ACC112 (cell line): Measurements from ENCODE around the gene SH3BGRL2.
A peak's percentile ranks its signal among the peaks of the same experiment; 100 is the strongest.

ENCODE experiments used
- H2AFZ ChIP-seq: fragments of 200-600 bp; sonication (generic); one replicate; pipeline ENCODE4 v1.6.0; 2017; ENCODE audit warnings: antibody characterized with exemption, low read length; ENCODE audit not compliant: unreplicated experiment
- H3K27ac ChIP-seq: fragments of 200-600 bp; sonication (generic); 2 replicates; pipeline ENCODE4 v1.5.1; 2014; ENCODE audit warnings: low read depth, mild to moderate bottlenecking, antibody characterized with exemption, low read length, moderate library complexity
- H3K27me3 ChIP-seq: fragments of 200-600 bp; sonication (generic); 2 replicates; pipeline ENCODE4 v1.6.1; 2014; ENCODE audit warnings: mild to moderate bottlenecking, antibody characterized with exemption, low read length, moderate library complexity, mixed read lengths; ENCODE audit not compliant: insufficient read depth
- H3K36me3 ChIP-seq: fragments of 200-600 bp; sonication (generic); 2 replicates; pipeline ENCODE4 v1.6.1; 2016; ENCODE audit warnings: mild to moderate bottlenecking, antibody characterized with exemption, low read length, moderate library complexity, mixed read lengths; ENCODE audit not compliant: insufficient read depth
- H3K4me1 ChIP-seq: fragments of 200-600 bp; sonication (generic); one replicate; pipeline ENCODE4 v1.6.1; 2016; ENCODE audit warnings: low read length, mixed read lengths; ENCODE audit not compliant: insufficient read depth, unreplicated experiment, control insufficient read depth
- H3K4me3 ChIP-seq: fragments of 200-600 bp; sonication (generic); 2 replicates; pipeline ENCODE4 v1.5.1; 2014; ENCODE audit warnings: mild to moderate bottlenecking, low read depth, low read length
- H3K79me2 ChIP-seq: fragments of 200-600 bp; sonication (generic); one replicate; pipeline ENCODE4 v1.6.0; 2016; ENCODE audit warnings: low read length; ENCODE audit not compliant: control insufficient read depth, unreplicated experiment, insufficient read depth

Gene SH3BGRL2

GRCh38 chr6:79712616-79713135 lies 81.5 kb downstream of the SH3BGRL2 start:
- no peak overlapping the region for H3K27ac ChIP-seq
- no peak overlapping the region for H2AFZ ChIP-seq
- H3K4me3 ChIP-seq, result no peak overlapping the region

DNA sequence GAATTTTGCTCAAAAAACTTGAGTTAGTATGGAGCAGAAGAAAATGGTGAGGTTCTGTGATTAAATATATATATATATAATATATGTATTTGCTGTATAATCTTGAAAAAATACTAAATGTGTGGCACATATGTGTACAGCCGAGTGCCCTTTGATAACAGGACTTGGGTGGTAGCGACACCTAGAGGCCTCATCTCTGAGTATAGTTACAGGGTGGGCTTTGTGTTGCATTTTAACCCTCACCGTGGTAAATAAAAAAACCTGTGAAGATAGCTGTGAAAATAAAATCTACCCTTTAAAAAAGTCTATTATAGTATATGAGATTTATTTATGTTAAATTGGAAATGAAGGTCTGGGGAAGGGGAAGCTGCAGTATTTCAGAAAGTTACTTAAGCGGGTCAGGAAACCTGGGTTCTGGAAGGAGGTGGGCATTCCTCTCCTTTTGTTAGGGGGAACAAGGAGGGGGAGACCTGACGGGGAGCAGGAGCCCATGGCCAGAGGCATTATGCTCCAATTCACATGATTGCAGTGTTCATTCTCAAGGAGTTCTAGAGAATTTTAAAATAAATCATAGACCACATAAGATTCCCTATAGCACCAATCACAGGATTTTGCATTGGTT lies 82.7 kb downstream of the SH3BGRL2 start:
- Histone ChIP-seq H3K36me3 (no peaks in the 10 kb centered on the region), H3K4me1 (no peaks in the 10 kb centered on the region), H2AFZ (no peak overlapping the region), H3K4me3 (no peak overlapping the region), H3K79me2 (no peaks in the 10 kb centered on the region), H3K27ac (no peak overlapping the region), H3K27me3 (no peaks in the 10 kb centered on the region; the same call in 1 of the 2 replicates)

More at GRCh38 chr6:79712616-79713135, 81.5 kb downstream of the SH3BGRL2 start:
- no peaks in the 10 kb centered on the region for H3K4me1 ChIP-seq
- H3K36me3 ChIP-seq, result no peaks in the 10 kb centered on the region
- H3K79me2 ChIP-seq, result no peaks in the 10 kb centered on the region
- no peaks in the 10 kb centered on the region; the same call in 1 of the 2 replicates for H3K27me3 ChIP-seq

- H3K27me3 ChIP-seq, result peaks cover under 1% of the 10 kb centered on the region; the same call in 1 of the 2 replicates
- no peaks in the 10 kb centered on the region for H3K79me2 ChIP-seq
- no peak overlapping the region for H2AFZ ChIP-seq
- H3K4me1 ChIP-seq, result peaks cover 9% of the 10 kb centered on the region
- H3K4me3 ChIP-seq, result no peak overlapping the region
- H3K27ac ChIP-seq, result no peak overlapping the region
- no peaks in the 10 kb centered on the region for H3K36me3 ChIP-seq
Measured at GRCh38 chr6:79717989-79718388, 86.9 kb downstream of the SH3BGRL2 start.

DNA sequence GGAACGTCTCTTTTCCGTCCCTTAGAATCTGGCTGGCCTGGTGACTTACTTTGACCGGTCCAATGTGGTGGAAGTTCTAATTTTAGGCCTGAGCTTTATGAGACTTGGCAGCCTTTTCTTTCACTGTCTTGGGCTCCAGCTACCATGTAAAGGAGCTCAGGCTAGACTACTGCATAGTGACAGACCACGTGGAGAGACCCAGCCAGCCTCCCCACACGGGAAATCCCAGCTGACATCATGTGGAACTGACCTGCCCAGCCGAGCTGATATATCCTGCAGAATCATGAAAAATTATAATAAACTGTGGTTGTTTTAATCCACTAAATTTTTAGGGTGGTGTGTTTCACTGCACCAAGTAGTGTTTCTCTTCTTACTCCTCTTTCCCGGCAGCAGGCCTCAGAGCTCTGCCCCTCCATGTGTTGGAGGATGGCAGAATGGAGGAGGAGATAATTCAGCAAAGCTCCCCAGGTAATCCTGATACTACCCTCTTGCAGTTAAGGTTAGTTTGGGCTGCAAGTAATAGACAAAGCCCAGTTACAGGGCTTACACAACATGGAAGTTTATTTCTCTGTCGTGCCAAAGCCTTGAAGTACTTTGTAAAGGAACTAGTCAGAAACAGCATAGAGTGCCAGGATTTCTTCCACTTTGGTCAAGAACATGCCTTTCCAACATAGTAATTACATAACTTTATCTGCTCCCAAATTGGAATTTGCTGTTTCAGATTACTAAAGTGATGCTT lies 87.5 kb downstream of the SH3BGRL2 start:
- Histone ChIP-seq H3K4me3 (no peak overlapping the region), H3K36me3 (no peaks in the 10 kb centered on the region), H2AFZ (no peak overlapping the region), H3K79me2 (no peaks in the 10 kb centered on the region), H3K27me3 (peaks cover 3% of the 10 kb centered on the region; the same call in 1 of the 2 replicates), H3K27ac (no peak overlapping the region), H3K4me1 (peaks cover 9% of the 10 kb centered on the region)

- peaks cover 10% of the 10 kb centered on the region for H3K27me3 ChIP-seq
- no peaks in the 10 kb centered on the region for H3K36me3 ChIP-seq
- no peaks in the 10 kb centered on the region for H3K79me2 ChIP-seq
- peak overlapping the region; percentile 45 for H2AFZ ChIP-seq
- peaks cover 9% of the 10 kb centered on the region for H3K4me1 ChIP-seq
- H3K4me3 ChIP-seq, result no peak overlapping the region
- no peak overlapping the region for H3K27ac ChIP-seq
Measured at GRCh38 chr6:79719248-79719960, 88.3 kb downstream of the SH3BGRL2 start.

DNA sequence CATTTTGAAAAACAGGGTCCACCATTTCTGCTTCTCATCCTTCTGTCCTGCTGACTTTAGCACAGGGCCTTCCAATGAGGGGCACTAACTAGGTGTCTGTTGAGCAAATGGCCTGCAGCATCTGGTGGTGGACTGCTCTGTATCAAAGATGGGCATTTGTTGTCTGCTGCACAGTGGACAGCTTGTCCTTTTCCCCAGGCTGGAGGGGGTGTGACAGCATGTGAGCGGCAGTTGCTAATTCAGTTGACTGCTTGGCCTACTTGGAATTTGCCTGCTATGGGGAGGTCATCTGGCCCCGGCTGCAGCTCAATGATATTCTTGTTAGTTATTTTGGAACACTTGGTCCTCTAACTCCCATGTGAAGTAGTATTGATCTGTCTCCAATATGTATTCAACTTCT lies 93.7 kb downstream of the SH3BGRL2 start:
- Histone ChIP-seq H3K27me3 (peaks cover 31% of the 10 kb centered on the region), H3K4me3 (no peak overlapping the region), H3K79me2 (no peaks in the 10 kb centered on the region), H3K36me3 (no peaks in the 10 kb centered on the region), H3K4me1 (peaks cover 3% of the 10 kb centered on the region), H3K27ac (no peak overlapping the region), H2AFZ (no peak overlapping the region)

DNA sequence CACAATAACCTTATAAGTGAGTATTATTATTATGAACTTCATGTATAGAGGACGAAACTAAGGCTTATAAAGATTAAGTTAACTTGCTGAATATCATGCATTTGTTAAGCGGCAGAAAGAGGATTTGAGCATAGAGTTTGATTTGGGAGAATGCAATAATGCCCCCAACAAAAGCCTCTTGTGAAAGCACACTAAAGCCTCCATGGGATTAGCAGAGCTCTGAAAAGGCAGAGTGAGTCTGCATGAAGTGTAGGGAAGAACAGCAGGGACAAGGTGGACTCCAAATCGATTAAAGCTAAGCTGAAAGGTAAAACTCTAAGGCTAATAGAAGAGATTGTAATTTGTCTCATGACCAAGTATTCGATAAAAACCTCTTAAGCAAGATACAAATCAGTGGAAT lies 100.3 kb downstream of the SH3BGRL2 start:
- no peaks in the 10 kb centered on the region for H3K4me1 ChIP-seq
- H3K79me2 ChIP-seq, result no peaks in the 10 kb centered on the region
- no peak overlapping the region for H3K4me3 ChIP-seq
- H2AFZ ChIP-seq, result no peak overlapping the region
- H3K27ac ChIP-seq, result no peak overlapping the region
- no peaks in the 10 kb centered on the region for H3K36me3 ChIP-seq
- peaks cover 35% of the 10 kb centered on the region for H3K27me3 ChIP-seq

- H3K36me3 ChIP-seq, result no peaks in the 10 kb centered on the region
- H3K4me1 ChIP-seq, result no peaks in the 10 kb centered on the region
- no peak overlapping the region for H3K4me3 ChIP-seq
- no peak overlapping the region for H3K27ac ChIP-seq
- H2AFZ ChIP-seq, result no peak overlapping the region
- H3K27me3 ChIP-seq, result peaks cover 32% of the 10 kb centered on the region
- H3K79me2 ChIP-seq, result no peaks in the 10 kb centered on the region
Measured at GRCh38 chr6:79733388-79733787, 102.3 kb downstream of the SH3BGRL2 start.

DNA sequence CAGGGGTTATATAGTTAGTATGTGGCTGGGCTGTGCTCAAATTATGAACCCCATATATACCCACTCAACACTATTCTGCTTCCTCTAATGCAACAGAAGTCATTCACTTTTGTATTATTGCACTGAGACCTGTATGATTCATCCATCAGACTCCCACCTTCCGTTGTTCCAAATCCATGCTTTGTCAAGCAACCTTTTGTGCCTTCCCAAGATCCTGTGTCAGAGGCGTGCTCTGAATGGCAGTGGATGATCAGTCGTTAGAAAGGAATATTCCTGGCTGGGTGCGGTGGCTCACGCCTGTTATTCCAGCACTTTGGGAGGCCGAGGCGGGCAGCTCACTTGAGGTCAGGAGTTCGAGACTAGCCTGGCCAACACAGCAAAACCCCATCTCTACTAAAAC lies 103.2 kb downstream of the SH3BGRL2 start:
- H3K79me2 ChIP-seq, result no peaks in the 10 kb centered on the region
- H2AFZ ChIP-seq, result no peak overlapping the region
- no peaks in the 10 kb centered on the region for H3K36me3 ChIP-seq
- no peak overlapping the region for H3K27ac ChIP-seq
- peaks cover 25% of the 10 kb centered on the region for H3K27me3 ChIP-seq
- H3K4me3 ChIP-seq, result no peak overlapping the region
- H3K4me1 ChIP-seq, result no peaks in the 10 kb centered on the region

- peaks cover 18% of the 10 kb centered on the region for H3K27me3 ChIP-seq
- H3K79me2 ChIP-seq, result no peaks in the 10 kb centered on the region
- no peak overlapping the region for H2AFZ ChIP-seq
- H3K4me1 ChIP-seq, result no peaks in the 10 kb centered on the region
- no peak overlapping the region for H3K4me3 ChIP-seq
- no peaks in the 10 kb centered on the region for H3K36me3 ChIP-seq
- H3K27ac ChIP-seq, result no peak overlapping the region
Measured at GRCh38 chr6:79735183-79735582, 104.1 kb downstream of the SH3BGRL2 start.
